NCI-H345 treated with DMSO at 0.1 percent for 48 hours (cell line): ENCODE measurements around the gene FHOD1.

Experiments used
- DNase-seq: peaks from one replicate; lab custom pipeline; 2025; ENCODE audit not compliant: unreplicated experiment; lab: John Stamatoyannopoulos, UW

Gene FHOD1

GRCh38 chr16:67193536-67193935 is 53.7 kb downstream of the FHOD1 start:
- DNase-seq = no peak

- no peak for DNase-seq
Measured at GRCh38 chr16:67192781-67193361, 54.4 kb downstream of the FHOD1 start.

DNA sequence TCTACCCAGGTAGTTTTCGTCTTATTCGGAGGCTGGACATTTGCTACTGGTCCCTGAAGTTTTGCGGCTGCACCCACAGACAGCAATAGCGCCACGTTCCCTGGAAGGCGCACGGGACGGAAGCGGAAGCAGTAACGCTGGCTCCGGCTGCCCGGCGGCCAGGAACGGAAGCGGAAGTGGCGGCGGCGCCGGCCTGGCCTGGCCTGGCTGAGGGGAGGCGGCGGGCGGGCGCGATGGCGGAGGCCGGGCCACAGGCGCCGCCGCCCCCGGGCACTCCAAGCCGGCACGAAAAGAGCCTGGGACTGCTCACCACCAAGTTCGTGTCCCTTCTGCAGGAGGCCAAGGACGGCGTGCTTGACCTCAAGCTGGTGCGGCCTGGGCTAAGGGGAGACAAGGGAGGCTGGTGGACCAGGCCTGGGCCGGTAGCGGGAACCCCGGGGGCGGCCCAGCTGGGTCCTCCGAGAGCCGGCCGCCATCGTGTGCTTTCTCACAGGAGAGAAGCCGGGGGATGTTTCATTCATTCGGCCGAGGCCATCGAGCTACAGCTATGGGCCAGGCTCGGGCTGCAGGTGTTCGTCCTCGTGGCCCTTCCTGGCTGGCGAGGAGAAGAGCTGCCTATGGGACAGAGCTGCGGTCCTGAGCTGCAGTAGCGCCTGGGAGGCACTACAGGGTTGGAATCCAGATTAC is 55.1 kb downstream of the FHOD1 start, which contains the start of gene E2F4:
Gene E2F4, plus strand, starts transcription at position 161 of the 687 bp plus-strand sequence. Its CDS starts 73 bp downstream, at position 234.
- DNase-seq = peak; percentile 51

DNA sequence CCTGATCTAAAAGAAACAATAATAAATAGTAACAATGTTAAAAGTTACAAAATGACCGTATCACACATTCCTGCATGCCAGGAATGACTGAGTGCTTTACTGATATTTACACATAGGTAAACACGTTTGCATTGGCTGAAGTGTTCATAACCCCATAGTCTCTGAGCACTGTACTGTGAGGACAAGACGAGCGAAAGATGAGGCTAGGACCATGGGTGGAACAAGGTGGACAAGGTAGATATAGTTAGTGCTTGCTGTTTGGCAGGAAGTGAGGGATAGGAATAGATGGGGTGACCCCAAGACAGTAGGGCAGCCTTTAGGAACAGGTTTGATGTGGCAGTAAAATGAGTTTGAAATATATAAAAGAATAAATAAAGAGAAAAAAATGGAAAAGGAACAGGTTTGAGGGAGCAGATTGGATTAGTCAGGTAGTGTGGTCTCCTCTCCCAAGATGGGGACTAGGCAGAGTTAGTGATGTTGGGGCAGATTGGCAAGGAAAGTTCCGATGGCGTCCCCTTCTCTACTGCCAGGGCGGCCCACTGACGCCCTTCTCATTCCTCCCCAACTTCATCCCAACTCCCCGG is 55.8 kb downstream of the FHOD1 start:
- no peak for DNase-seq

- no peak for DNase-seq
Measured at GRCh38 chr16:67190448-67191399, 56.6 kb downstream of the FHOD1 start.

GRCh38 chr16:67190041-67190440 is 57.2 kb downstream of the FHOD1 start, which contains the start of gene EXOC3L1:
Gene EXOC3L1, minus strand, starts transcription at chr16:67190136. Its CDS starts 460 bp downstream, at chr16:67189676.
- no peak for DNase-seq

GRCh38 chr16:67188798-67189197 is 58.5 kb downstream of the FHOD1 start:
- DNase-seq = no peak

- DNase-seq = no peak
Measured at GRCh38 chr16:67188323-67188722, 59.0 kb downstream of the FHOD1 start.

DNA sequence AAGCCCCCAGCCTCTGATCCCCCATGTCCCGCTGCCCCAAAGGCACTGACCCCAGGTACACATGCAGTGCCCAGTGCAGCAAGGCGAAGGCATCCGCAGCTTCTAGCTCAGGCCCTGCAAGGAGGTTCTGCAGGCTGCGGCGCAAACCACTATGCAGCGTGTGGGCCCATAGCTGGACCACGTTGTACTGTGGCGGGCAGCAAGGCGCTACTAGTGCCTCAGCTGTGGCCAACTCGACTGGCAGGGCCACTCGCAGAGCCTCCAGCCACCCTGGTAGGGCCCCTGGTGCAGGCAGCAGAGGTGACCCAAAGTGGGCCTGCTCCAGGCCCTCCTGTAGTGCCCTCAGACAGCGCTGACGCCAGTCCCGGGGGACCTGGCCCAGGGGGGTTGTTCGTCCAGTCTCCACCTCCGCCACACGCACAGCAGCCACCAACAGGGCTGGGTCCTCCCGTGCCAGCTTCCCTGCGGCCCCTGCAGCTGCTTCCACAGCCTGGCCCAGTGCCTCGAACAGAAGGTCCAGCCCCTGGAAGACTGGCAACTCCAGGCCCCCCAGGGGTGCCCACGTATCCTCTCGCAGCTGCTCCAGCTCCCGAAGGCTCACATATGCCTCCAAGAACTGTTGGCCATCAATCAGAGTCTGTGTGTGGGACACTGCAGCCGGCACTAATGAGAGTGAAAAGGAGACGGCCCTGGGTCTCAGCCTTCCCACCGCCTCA is 59.9 kb downstream of the FHOD1 start:
- no peak for DNase-seq

DNA sequence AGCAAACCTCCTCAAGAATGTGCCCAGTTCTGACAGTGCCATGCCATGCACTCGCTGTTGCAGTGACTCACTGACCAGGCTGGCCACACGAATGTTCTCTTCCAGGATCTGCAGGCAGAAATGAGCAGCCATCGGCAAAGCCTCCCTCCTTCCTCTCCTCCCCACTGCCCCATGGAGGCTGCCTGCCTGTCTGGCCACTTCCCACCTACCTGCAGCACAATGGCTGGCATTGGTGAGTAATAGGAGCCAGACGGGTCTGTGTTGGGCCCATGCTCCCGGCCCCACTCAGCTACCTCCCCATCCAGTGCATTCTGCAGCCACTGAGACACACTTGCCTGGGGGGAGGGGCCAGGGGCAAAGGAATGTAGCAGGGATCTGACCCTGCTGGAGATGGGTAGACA is 60.7 kb downstream of the FHOD1 start:
- DNase-seq = no peak

- DNase-seq = no peak
Measured at GRCh38 chr16:67185651-67186134, 61.6 kb downstream of the FHOD1 start.

- peak; percentile 50 for DNase-seq
Measured at GRCh38 chr16:67184995-67185650, 62.2 kb downstream of the FHOD1 start.

GRCh38 chr16:67184453-67184994 is 62.8 kb downstream of the FHOD1 start:
- no peak for DNase-seq

DNA sequence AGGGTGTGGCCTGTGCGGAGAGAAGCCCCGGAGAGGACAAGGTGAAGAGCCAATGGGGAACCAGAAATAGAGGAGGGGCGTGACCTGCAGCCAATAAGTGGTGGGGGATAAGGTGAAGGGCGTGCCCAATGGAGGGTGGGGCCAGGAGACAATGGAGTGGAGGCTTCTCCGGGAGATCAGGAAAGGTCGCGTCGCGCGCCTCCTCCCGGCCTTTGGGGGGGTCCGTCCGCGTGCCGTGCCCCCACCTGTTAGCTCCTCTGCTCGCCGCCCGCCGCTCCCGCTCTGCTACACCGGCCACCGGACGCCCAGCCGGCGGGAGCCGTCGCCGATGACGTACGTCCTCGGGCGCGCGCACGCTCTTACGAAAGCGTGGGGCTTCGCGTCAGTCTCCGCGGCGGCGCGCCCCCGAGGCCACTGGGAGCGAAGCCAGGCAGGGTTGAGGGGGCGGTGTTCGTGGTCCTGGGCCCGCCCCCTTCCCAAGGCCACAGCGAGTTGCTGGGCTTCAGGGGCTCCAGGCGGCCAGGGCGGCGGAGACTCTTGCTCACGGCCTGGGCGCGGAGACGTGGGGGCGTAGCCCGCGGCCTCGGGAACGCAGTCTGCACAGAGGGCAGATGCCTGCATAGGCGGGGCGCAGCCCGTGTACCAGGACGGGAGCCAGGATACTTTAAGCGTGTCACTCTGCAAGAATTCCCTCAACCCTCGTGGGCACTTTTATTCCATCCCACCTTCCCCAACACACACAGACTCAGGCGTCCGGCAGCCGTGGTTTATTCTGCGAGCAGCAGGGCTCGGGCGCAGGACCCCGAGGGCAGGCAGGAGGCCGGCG is 63.4 kb downstream of the FHOD1 start, which contains the start of gene MATCAP1:
Gene MATCAP1, minus strand, starts transcription at position 337 of the 826 bp plus-strand sequence. CDS start 3,353 bp downstream, outside the sequence.
- peak; percentile 88 for DNase-seq

DNA sequence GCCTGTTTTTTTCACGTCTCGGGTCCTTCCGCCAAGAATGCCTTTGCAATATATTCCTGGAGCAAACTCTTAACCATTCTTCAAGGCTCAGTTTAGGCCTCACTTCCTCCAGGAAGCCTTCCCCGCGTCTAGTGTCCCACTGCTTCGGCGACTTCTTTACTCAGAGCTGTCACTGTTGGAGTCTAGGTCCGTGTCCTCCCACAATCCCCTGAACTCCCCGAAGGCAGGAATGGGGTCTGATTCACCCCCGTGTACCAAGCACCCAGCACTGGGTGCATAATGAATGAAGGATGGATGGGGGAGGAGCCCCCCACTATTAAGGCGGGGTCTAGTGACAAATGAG is 64.0 kb downstream of the FHOD1 start:
- DNase-seq = no peak

DNA sequence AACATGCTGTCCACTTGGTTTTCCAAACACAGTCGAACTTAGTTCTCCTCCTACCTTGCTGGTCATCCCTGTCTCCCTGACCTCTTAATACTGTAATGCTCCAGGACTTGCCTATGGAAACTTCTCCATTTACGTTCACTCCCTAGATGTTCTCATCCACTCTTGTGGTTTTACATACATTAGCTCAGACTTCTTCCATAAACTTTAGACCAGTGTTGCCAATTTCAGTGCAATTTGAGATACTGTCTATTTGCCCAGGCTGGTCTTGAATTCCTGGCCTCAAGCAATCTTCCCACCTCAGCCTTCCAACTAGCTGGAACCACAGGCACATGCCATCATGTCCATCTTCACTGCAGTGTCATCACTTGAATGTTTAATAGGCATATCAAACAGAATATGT is 65.0 kb downstream of the FHOD1 start:
- DNase-seq = no peak

DNA sequence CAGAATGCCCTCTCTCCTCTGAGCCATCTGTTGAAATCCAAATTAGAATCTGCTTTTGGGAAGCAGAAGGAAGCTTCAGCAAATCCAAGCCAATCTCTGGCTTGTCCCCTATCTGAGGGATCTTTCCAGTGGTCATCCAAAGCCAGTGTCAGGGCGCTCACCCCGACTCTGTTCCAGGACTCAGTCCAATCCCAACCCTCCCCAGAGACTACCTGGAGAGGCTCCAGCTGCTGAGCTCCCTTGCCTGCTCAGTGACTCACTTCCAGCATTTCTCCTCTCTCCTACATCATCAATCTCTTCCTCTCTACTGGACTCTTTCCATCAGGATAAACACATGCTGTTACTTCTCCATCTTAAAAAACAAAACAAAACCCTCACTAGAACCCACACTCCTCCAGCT is 65.9 kb downstream of the FHOD1 start:
- no peak for DNase-seq

DNA sequence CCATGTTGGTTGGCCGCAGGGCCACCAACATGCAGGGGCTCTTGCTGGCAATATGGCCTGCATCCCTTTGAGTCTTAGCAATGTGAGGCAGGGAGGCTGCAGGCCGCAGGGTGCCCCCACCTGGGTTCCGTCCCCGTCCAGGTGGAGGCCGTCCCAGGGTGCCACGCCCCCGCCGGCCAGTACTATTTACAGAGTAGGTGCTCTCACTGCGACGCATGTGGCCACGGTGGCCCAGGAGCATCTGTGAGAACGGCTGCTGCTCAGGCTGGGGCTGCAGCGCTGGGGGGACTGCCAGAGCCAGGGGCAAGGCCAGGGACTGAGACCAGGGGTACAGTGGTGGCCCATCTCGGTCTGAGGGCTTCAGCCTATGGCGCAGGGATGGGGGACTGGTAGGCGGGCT is 67.1 kb downstream of the FHOD1 start:
- DNase-seq = no peak
